Ovary (tissue), 3 donors: ENCODE measurements around the gene IL15RA.

ENCODE experiments used
- POLR2A ChIP-seq: fragments of 450-650 bp; IDR thresholded peaks from one replicate; pipeline ENCODE4 v1.6.1; 2017; ENCODE audit warnings: antibody characterized with exemption, mild to moderate bottlenecking, moderate library complexity
- TF ChIP-seq, protein P1 (sequence below), 3 donors: fragments of 450-650 bp in 2 of 3; fragments of 200-600 bp in 1 of 3; IDR thresholded peaks; one replicate each; pipeline versions ENCODE4 v1.5.1 to v1.8.0; 2016 to 2022; ENCODE audit warnings: antibody characterized with exemption in 3 of 3, mild to moderate bottlenecking in 1 of 3
- donor health status: DM: no; HTN: no; CAD: no.

DNA sequence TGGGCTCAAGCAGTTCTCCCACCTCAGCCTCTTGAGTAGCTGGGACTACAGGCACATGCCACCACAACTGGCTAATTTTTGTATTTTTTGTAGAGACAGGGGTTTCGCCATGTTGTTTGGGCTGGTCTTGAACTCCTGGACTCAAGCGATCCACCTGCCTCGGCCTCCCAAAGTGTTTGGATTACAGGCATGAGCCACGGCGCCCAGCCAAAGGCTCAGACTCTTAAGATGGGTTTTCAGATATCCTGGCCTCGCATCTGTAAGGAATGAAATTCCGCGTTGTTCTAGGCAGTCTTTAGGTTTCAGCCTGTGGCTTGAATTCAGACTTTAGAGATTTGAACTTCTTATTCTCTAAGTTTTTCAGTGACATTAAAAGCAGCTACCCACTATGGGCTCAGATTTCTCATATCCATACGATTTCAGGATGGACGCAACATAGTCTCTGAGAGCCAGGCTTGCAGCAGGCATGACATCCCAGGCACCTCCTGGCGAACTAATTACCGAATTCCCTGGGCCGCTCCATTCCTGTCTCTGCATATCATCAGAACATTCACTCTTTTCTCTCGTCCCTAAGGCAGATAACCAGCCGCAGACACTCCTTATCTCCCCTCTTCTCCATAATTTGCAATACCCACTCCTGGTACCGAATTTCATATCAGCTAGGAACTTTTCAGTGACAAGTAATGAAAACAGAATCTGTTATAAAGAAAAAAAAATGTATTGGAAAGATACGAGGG lies 29.7 kb downstream of the IL15RA start:
- TF ChIP-seq POLR2A = no peak
- TF ChIP-seq, protein P1, sequence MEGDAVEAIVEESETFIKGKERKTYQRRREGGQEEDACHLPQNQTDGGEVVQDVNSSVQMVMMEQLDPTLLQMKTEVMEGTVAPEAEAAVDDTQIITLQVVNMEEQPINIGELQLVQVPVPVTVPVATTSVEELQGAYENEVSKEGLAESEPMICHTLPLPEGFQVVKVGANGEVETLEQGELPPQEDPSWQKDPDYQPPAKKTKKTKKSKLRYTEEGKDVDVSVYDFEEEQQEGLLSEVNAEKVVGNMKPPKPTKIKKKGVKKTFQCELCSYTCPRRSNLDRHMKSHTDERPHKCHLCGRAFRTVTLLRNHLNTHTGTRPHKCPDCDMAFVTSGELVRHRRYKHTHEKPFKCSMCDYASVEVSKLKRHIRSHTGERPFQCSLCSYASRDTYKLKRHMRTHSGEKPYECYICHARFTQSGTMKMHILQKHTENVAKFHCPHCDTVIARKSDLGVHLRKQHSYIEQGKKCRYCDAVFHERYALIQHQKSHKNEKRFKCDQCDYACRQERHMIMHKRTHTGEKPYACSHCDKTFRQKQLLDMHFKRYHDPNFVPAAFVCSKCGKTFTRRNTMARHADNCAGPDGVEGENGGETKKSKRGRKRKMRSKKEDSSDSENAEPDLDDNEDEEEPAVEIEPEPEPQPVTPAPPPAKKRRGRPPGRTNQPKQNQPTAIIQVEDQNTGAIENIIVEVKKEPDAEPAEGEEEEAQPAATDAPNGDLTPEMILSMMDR (IDR thresholded peaks at IDR 0.05) = no peak
